ENCODE results near the gene ARL2BP. TPM values are rescaled to one million over a fixed set of nuclear protein-coding genes. Genes with fewer than 3 reads are reported as not detected.

ARL2BP gene
- total and polyA plus RNA-seq, 9 of the 15 experiments (the other 6 are each of a cell fraction or from before 2014, with no cell fraction given): 16.7 to 41.8 (median 27.2) TPM

- no peak for TF ChIP-seq CHD7 (IDR thresholded peaks at IDR 0.05; ENCODE audit: low read depth, low read length)
- no peak for TF ChIP-seq SFPQ (IDR thresholded peaks at IDR 0.05; ENCODE audit: low read depth, low read length)
- no peak; a peak in 1 of 4 replicates for TF ChIP-seq SIN3A (IDR thresholded peaks at IDR 0.05; ENCODE audit: borderline replicate concordance in 2 of 2, control insufficient read depth in 1 of 2, low read depth in 2 of 2, low read length in 2 of 2)
- TF ChIP-seq ZBTB33 (CRISPR knock-in tag; IDR thresholded peaks at IDR 0.05): peak; percentile 86
- peak; percentile 37; the same call in 1 of the 2 replicates for TF ChIP-seq CREB1 (IDR thresholded peaks at IDR 0.05)
- TF ChIP-seq CREB1 (CRISPR knock-in tag; IDR thresholded peaks at IDR 0.05): peak; percentile 78
These were observed 55.5 kb downstream of the ARL2BP start (continued) for GRCh38 chr16:57300387-57301125.

Measured in K562 (cell line).